SIG-M5 (cell line): ENCODE measurements around the gene CEP78.

ENCODE experiments used
- DNase-seq: peaks from one replicate; lab custom pipeline; 2025; lab: John Stamatoyannopoulos, UW

The CEP78 gene

GRCh38 chr9:78286946-78287388 is 51.1 kb downstream of the CEP78 start:
- DNase-seq: no peak

GRCh38 chr9:78288214-78288892 is 52.5 kb downstream of the CEP78 start:
- DNase-seq: no peak

- no peak for DNase-seq
These were observed 53.6 kb downstream of the CEP78 start for GRCh38 chr9:78289474-78289873.

- no peak for DNase-seq
These were observed 55.5 kb downstream of the CEP78 start for GRCh38 chr9:78291240-78291925.

- DNase-seq: no peak
These were observed 56.2 kb downstream of the CEP78 start for GRCh38 chr9:78292026-78292425.

GRCh38 chr9:78292716-78293497 is 57.0 kb downstream of the CEP78 start:
- DNase-seq: no peak

- no peak for DNase-seq
These were observed 58.7 kb downstream of the CEP78 start for GRCh38 chr9:78294290-78295176.

GRCh38 chr9:78295177-78295575 is 59.3 kb downstream of the CEP78 start:
- no peak for DNase-seq

GRCh38 chr9:78295731-78296130 is 59.9 kb downstream of the CEP78 start:
- DNase-seq: no peak

GRCh38 chr9:78296201-78296892 is 60.5 kb downstream of the CEP78 start:
- DNase-seq: no peak

- DNase-seq: peak; percentile 85
These were observed 61.2 kb downstream of the CEP78 start, which contains the start of gene PSAT1 for GRCh38 chr9:78296893-78297671. TSS of gene PSAT1 (plus strand) at chr9:78297125. CDS start at chr9:78297211, 86 bp downstream.

GRCh38 chr9:78297672-78297961 is 61.7 kb downstream of the CEP78 start:
- no peak for DNase-seq

- no peak for DNase-seq
These were observed 62.3 kb downstream of the CEP78 start for GRCh38 chr9:78298046-78298765.

GRCh38 chr9:78300209-78300608 is 64.3 kb downstream of the CEP78 start:
- no peak for DNase-seq

- DNase-seq: no peak
These were observed 65.6 kb downstream of the CEP78 start for GRCh38 chr9:78301466-78301865.

GRCh38 chr9:78303377-78304062 is 67.6 kb downstream of the CEP78 start:
- DNase-seq: no peak

- no peak for DNase-seq
These were observed 68.5 kb downstream of the CEP78 start for GRCh38 chr9:78304357-78304756.

GRCh38 chr9:78306222-78307076 is 70.6 kb downstream of the CEP78 start:
- no peak for DNase-seq
